ENCODE measurements around the gene CSTF2T.

DNA sequence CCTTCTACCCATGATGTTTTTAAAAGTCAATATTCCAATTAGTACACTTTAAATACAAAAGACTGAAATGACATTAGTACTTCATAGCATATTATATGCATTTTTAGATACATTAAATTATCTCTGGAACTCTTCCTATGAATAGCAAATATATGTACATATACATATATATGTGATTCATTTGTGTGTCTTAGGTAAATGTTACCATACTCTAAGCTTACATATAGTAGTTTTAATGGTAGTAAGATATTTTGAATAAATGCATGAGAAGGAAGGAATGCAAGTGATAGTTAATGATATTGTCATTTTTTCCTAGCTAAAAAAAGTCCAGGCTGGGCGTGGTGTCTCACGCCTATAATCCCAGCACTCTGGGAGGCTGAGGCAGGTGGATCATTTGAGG is 46.0 kb upstream of the CSTF2T start:
- TF ChIP-seq, protein P1, sequence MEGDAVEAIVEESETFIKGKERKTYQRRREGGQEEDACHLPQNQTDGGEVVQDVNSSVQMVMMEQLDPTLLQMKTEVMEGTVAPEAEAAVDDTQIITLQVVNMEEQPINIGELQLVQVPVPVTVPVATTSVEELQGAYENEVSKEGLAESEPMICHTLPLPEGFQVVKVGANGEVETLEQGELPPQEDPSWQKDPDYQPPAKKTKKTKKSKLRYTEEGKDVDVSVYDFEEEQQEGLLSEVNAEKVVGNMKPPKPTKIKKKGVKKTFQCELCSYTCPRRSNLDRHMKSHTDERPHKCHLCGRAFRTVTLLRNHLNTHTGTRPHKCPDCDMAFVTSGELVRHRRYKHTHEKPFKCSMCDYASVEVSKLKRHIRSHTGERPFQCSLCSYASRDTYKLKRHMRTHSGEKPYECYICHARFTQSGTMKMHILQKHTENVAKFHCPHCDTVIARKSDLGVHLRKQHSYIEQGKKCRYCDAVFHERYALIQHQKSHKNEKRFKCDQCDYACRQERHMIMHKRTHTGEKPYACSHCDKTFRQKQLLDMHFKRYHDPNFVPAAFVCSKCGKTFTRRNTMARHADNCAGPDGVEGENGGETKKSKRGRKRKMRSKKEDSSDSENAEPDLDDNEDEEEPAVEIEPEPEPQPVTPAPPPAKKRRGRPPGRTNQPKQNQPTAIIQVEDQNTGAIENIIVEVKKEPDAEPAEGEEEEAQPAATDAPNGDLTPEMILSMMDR (IDR thresholded peaks at IDR 0.05), result no peak
- no peak for TF ChIP-seq POLR2A (IDR thresholded peaks at IDR 0.05)

All from testis (tissue), 2 donors.